DOHH2 (cell line): ENCODE results near the gene NDUFS1.

Source experiments
- EZH2phosphoT487 ChIP-seq: fragments of 200-600 bp; sonication (generic); IDR thresholded peaks from 2 replicates; pipeline ENCODE4 v1.6.1; 2017; ENCODE audit warnings: borderline replicate concordance, mild to moderate bottlenecking, antibody characterized with exemption, low read length, moderate library complexity, mixed read lengths
- TF ChIP-seq, protein P1 (sequence below): fragments of 200-600 bp; sonication (generic); IDR thresholded peaks from one replicate; pipeline ENCODE4 v1.5.1; 2014; ENCODE audit warnings: antibody characterized with exemption, mild to moderate bottlenecking, low read depth, low read length; ENCODE audit not compliant: poor library complexity, severe bottlenecking

DNA sequence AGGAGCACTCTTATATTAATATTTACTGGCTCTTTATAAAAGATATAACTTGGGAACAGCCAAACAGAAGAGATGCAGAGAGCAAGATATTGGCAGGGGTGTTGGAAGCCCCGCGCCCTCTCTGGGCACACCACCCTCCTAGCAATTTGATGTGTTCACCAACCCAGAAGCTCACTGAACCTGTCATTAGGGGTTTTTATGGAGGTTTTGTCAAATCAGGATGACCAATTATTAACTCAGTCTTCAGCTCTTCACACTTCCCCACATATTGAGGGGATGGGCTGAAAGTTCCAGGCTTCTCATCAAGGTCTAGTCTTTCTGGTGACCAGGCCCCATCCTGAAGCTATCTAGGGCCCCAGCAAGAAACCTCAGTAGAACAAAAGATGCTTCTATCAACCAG lies 62.4 kb downstream of the NDUFS1 start:
- TF ChIP-seq, protein P1, sequence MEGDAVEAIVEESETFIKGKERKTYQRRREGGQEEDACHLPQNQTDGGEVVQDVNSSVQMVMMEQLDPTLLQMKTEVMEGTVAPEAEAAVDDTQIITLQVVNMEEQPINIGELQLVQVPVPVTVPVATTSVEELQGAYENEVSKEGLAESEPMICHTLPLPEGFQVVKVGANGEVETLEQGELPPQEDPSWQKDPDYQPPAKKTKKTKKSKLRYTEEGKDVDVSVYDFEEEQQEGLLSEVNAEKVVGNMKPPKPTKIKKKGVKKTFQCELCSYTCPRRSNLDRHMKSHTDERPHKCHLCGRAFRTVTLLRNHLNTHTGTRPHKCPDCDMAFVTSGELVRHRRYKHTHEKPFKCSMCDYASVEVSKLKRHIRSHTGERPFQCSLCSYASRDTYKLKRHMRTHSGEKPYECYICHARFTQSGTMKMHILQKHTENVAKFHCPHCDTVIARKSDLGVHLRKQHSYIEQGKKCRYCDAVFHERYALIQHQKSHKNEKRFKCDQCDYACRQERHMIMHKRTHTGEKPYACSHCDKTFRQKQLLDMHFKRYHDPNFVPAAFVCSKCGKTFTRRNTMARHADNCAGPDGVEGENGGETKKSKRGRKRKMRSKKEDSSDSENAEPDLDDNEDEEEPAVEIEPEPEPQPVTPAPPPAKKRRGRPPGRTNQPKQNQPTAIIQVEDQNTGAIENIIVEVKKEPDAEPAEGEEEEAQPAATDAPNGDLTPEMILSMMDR = no peak
- no peak for TF ChIP-seq EZH2phosphoT487
